Fibroblast of villous mesenchyme (primary cell): ENCODE measurements around the gene AFAP1. TPM values are rescaled to one million over a fixed set of nuclear protein-coding genes. Genes with fewer than 3 reads are reported as not detected.

ENCODE experiments used
- DNase-seq: peaks from one replicate; pipeline ENCODE4 v3.0.0-alpha.2; 2010; ENCODE audit warnings: low read depth
- H3K4me3 ChIP-seq: 2 replicates; pipeline ENCODE4 v1.5.1; 2011; ENCODE audit warnings: low read depth, mild to moderate bottlenecking, low read length
- total RNA-seq: library from RNA; depleted of rRNA; stranded (reverse); fragments of >200 nt; gene quantifications from 2 replicates; pipeline ENCODE4 v1.2.3, GENCODE V29; 2012
- TF ChIP-seq, protein P1 (sequence below): IDR thresholded peaks from 2 replicates; pipeline ENCODE4 v1.5.1; 2012; ENCODE audit warnings: low read depth, mild to moderate bottlenecking, low read length; ENCODE audit not compliant: insufficient read depth

Gene AFAP1
- total RNA-seq, 1 donor: 133 TPM

- H3K4me3 ChIP-seq: no peak overlapping the region
- TF ChIP-seq, protein P1, sequence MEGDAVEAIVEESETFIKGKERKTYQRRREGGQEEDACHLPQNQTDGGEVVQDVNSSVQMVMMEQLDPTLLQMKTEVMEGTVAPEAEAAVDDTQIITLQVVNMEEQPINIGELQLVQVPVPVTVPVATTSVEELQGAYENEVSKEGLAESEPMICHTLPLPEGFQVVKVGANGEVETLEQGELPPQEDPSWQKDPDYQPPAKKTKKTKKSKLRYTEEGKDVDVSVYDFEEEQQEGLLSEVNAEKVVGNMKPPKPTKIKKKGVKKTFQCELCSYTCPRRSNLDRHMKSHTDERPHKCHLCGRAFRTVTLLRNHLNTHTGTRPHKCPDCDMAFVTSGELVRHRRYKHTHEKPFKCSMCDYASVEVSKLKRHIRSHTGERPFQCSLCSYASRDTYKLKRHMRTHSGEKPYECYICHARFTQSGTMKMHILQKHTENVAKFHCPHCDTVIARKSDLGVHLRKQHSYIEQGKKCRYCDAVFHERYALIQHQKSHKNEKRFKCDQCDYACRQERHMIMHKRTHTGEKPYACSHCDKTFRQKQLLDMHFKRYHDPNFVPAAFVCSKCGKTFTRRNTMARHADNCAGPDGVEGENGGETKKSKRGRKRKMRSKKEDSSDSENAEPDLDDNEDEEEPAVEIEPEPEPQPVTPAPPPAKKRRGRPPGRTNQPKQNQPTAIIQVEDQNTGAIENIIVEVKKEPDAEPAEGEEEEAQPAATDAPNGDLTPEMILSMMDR: no peak
- no peak for DNase-seq
Observed at GRCh38 chr4:7902101-7902553, 37.5 kb downstream of the AFAP1 start.

GRCh38 chr4:7901311-7901885, 38.3 kb downstream of the AFAP1 start:
- TF ChIP-seq, protein P1: no peak
- no peak for DNase-seq
- H3K4me3 ChIP-seq: no peak overlapping the region

- DNase-seq: no peak
- no peak overlapping the region for H3K4me3 ChIP-seq
- TF ChIP-seq, protein P1: no peak
Observed at GRCh38 chr4:7900334-7900909, 39.2 kb downstream of the AFAP1 start.

DNA sequence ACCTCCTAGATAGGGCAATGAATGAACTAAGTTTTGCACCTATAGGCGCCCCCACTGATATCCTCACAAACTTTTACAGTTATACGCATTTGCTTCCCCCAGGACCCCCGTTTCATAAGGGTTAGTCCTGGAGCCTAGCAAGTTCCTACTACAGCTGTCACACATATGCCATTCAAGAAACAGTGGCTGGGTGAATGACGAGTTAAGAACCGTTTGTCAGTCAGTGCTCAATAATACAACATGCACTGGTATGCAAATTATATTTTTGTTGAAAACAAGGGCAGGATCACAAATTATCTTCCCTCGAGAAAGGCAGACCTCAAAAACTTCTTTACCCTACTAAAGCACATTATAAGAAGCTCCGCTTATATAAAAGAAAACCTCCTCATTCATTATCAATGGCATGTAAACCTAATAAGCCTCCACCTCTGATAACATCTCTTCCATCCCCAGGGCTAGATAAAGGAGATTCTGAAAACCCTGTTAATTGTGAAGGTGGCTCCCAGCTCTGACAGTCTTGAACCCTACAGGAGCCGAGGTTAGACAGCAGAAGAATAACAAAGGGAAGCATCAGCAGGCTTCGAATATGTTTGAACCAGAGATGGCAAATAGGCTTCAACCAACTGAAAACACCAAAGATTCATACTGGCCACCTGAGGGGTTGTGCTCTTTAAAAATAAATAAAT, 40.3 kb downstream of the AFAP1 start:
- TF ChIP-seq, protein P1: no peak
- no peak overlapping the region for H3K4me3 ChIP-seq
- DNase-seq: no peak

- peak; percentile 53 for DNase-seq
- TF ChIP-seq, protein P1: no peak
- no peak overlapping the region for H3K4me3 ChIP-seq
Observed at GRCh38 chr4:7898385-7898784, 41.3 kb downstream of the AFAP1 start.

DNA sequence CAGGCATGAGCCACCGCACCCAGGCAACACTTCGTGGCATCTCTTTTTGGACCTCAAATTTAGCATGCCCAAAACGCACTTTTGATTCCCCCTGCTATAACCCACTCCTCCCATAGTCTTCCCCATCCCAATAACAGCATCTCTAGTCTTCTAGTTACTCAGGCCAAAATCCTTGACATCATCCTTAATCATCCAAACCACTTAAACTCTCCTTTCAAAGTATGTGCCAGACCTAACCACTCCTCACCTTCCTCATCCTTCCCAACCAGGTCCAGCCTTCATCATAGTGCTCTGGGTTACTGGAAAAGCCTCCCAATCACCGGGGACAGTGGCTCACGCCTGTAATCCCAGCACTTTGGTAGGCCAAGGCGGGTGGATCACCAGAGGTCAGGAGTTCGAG, 41.9 kb downstream of the AFAP1 start:
- TF ChIP-seq, protein P1: no peak
- no peak overlapping the region for H3K4me3 ChIP-seq
- DNase-seq: no peak
